OCI-LY3 (cell line): ENCODE measurements around the gene COMMD3.

Experiments used
- EZH2phosphoT487 ChIP-seq: fragments of 200-600 bp; shearing (Covaris generic); IDR thresholded peaks from 2 replicates; pipeline ENCODE4 v1.6.1; 2018; ENCODE audit warnings: antibody characterized with exemption, mixed run types, low read depth
- TF ChIP-seq, protein P1 (sequence below): fragments of 200-600, 300-600 bp; sonication (generic); IDR thresholded peaks from 2 replicates; pipeline ENCODE4 v1.5.1; 2014; ENCODE audit warnings: antibody characterized with exemption, low read length, low read depth

DNA sequence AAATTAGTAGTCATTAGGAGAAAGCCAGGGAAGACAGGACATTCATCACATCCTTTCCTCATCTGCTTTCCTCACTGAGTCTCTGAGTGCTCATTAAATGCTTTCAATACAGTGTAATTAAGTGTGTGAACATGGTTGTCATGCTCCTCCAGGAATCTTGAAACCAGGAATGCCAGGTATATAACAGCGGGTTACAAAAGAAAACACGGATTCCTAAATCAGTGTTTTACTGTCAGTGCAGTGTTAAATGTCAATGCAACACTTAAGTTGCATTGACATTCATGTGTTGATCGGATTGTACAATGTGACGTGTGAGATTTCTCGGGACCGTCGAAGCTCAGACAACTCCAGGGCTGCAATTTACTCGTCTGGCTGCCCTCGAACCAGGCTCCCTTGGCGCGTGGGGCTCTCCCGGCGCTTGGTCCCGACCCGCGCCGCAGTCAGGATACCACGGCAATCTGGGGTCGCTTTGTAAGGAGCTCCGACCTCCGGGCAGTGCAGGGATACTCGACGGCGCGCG, 28.7 kb downstream of the COMMD3 start:
- TF ChIP-seq, protein P1, sequence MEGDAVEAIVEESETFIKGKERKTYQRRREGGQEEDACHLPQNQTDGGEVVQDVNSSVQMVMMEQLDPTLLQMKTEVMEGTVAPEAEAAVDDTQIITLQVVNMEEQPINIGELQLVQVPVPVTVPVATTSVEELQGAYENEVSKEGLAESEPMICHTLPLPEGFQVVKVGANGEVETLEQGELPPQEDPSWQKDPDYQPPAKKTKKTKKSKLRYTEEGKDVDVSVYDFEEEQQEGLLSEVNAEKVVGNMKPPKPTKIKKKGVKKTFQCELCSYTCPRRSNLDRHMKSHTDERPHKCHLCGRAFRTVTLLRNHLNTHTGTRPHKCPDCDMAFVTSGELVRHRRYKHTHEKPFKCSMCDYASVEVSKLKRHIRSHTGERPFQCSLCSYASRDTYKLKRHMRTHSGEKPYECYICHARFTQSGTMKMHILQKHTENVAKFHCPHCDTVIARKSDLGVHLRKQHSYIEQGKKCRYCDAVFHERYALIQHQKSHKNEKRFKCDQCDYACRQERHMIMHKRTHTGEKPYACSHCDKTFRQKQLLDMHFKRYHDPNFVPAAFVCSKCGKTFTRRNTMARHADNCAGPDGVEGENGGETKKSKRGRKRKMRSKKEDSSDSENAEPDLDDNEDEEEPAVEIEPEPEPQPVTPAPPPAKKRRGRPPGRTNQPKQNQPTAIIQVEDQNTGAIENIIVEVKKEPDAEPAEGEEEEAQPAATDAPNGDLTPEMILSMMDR = no peak
- no peak for TF ChIP-seq EZH2phosphoT487
